Stimulated activated naive B cell treated with anti-CD40 and anti-IgM and Interleukin-4, amounts not matched to agents 10 μg/mL and 1 μg/mL and 100 μg/mL, for 72 hours (primary cell): ENCODE measurements around the gene ZDHHC19.
A peak's percentile ranks its signal among the peaks of the same experiment; 100 is the strongest.
"Not testable (repeated sequence)": the region's sequence is repeated elsewhere in the genome, so short reads cannot be mapped to it uniquely, and the experiment has no call there.

Source experiments
- ATAC-seq, 2 donors: fragments of 150-1000 bp; cut with Tn5 transposase; replicated peaks; 2 replicates each; pipeline ENCODE4 v1.10.0; 2021; ENCODE audit warnings: moderate library complexity in 1 of 2
- DNase-seq: peaks from one replicate; pipeline ENCODE4 v3.0.0; 2021
- H3K27ac Mint-ChIP-seq: one replicate; pipeline ENCODE4 v1.8.0; 2022; ENCODE audit warnings: mild to moderate bottlenecking, mixed read lengths
- H3K27me3 Mint-ChIP-seq, 2 donors: one replicate each; pipeline ENCODE4 v1.8.0; 2022; ENCODE audit warnings: mixed read lengths in 2 of 2
- H3K36me3 Mint-ChIP-seq, 2 donors: one replicate each; pipeline ENCODE4 v1.8.0; 2022; ENCODE audit warnings: mixed read lengths in 2 of 2, mild to moderate bottlenecking in 1 of 2
- H3K4me1 Mint-ChIP-seq, 2 donors: one replicate each; pipeline ENCODE4 v1.8.0; 2022; ENCODE audit warnings: mixed read lengths in 2 of 2, mild to moderate bottlenecking in 1 of 2
- H3K4me3 Mint-ChIP-seq, 2 donors: one replicate each; pipeline ENCODE4 v1.8.0; 2022; ENCODE audit warnings: mild to moderate bottlenecking in 2 of 2, mixed read lengths in 2 of 2, moderate library complexity in 1 of 2
- H3K9me3 Mint-ChIP-seq, 2 donors: one replicate each; pipeline ENCODE4 v1.8.0; 2022; ENCODE audit warnings: mixed read lengths in 2 of 2, mild to moderate bottlenecking in 1 of 2

ZDHHC19 gene

GRCh38 chr3:196166741-196167140, 44.5 kb downstream of the ZDHHC19 start:
- no peak for ATAC-seq
- no peaks in the 10 kb centered on the region for H3K27me3 Mint-ChIP-seq
- no peak for DNase-seq
- H3K27ac Mint-ChIP-seq, result no peak overlapping the region
- peaks cover 0 to 3% of the 10 kb centered on the region in 2 donors for H3K9me3 Mint-ChIP-seq
- H3K36me3 Mint-ChIP-seq, result peaks cover 0 to 3% of the 10 kb centered on the region in 2 donors
- no peak overlapping the region for H3K4me3 Mint-ChIP-seq
- peaks cover 3 to 8% of the 10 kb centered on the region in 2 donors for H3K4me1 Mint-ChIP-seq

GRCh38 chr3:196165850-196166249, 45.4 kb downstream of the ZDHHC19 start:
- H3K4me3 Mint-ChIP-seq, result no peak overlapping the region
- ATAC-seq (no peak), DNase-seq (no peak)
- H3K27me3 Mint-ChIP-seq, result no peaks in the 10 kb centered on the region
- H3K36me3 Mint-ChIP-seq, result peaks cover 0 to 2% of the 10 kb centered on the region in 2 donors
- peaks cover 0 to 2% of the 10 kb centered on the region in 2 donors for H3K9me3 Mint-ChIP-seq
- peak overlapping the region; percentile 44 for H3K27ac Mint-ChIP-seq
- H3K4me1 Mint-ChIP-seq, result peaks cover under 1 to 5% of the 10 kb centered on the region in 2 donors

- not testable (repeated sequence) for H3K4me3 Mint-ChIP-seq, DNase-seq, H3K27ac Mint-ChIP-seq, H3K4me1 Mint-ChIP-seq, H3K27me3 Mint-ChIP-seq, ATAC-seq, H3K36me3 Mint-ChIP-seq, H3K9me3 Mint-ChIP-seq
Observed at GRCh38 chr3:196165006-196165575, 46.1 kb downstream of the ZDHHC19 start.

- no peaks in the 10 kb centered on the region for H3K36me3 Mint-ChIP-seq
- H3K4me1 Mint-ChIP-seq, result peaks cover 11 to 13% of the 10 kb centered on the region in 2 donors
- ATAC-seq (no peak), DNase-seq (no peak)
- no peak overlapping the region for H3K4me3 Mint-ChIP-seq
- H3K27ac Mint-ChIP-seq, result no peak overlapping the region
- H3K27me3 Mint-ChIP-seq, result no peaks in the 10 kb centered on the region
- peaks cover 0 to 1% of the 10 kb centered on the region in 2 donors for H3K9me3 Mint-ChIP-seq
Observed at GRCh38 chr3:196164576-196164975, 46.6 kb downstream of the ZDHHC19 start.

GRCh38 chr3:196163666-196164493, 47.3 kb downstream of the ZDHHC19 start:
- H3K4me1 Mint-ChIP-seq, result peaks cover 11 to 15% of the 10 kb centered on the region in 2 donors
- no peak for ATAC-seq
- no peaks in the 10 kb centered on the region for H3K36me3 Mint-ChIP-seq
- H3K27ac Mint-ChIP-seq, result no peak overlapping the region
- DNase-seq, result no peak
- H3K4me3 Mint-ChIP-seq, result no peak overlapping the region
- no peaks in the 10 kb centered on the region for H3K27me3 Mint-ChIP-seq
- H3K9me3 Mint-ChIP-seq, result peaks cover 0 to 1% of the 10 kb centered on the region in 2 donors

- no peaks in the 10 kb centered on the region for H3K27me3 Mint-ChIP-seq
- peaks cover 11 to 15% of the 10 kb centered on the region in 2 donors for H3K4me1 Mint-ChIP-seq
- DNase-seq (no peak), ATAC-seq (no peak)
- H3K36me3 Mint-ChIP-seq, result no peaks in the 10 kb centered on the region
- no peak overlapping the region for H3K4me3 Mint-ChIP-seq
- peaks cover 0 to 1% of the 10 kb centered on the region in 2 donors for H3K9me3 Mint-ChIP-seq
- no peak overlapping the region for H3K27ac Mint-ChIP-seq
Observed at GRCh38 chr3:196163212-196163611, 48.0 kb downstream of the ZDHHC19 start.

GRCh38 chr3:196162679-196163078, 48.5 kb downstream of the ZDHHC19 start:
- H3K27ac Mint-ChIP-seq, result no peak overlapping the region
- peaks cover 11 to 15% of the 10 kb centered on the region in 2 donors for H3K4me1 Mint-ChIP-seq
- H3K9me3 Mint-ChIP-seq, result peaks cover 0 to 1% of the 10 kb centered on the region in 2 donors
- no peak for ATAC-seq
- no peaks in the 10 kb centered on the region for H3K36me3 Mint-ChIP-seq
- H3K27me3 Mint-ChIP-seq, result no peaks in the 10 kb centered on the region
- H3K4me3 Mint-ChIP-seq, result no peak overlapping the region
- DNase-seq, result no peak

GRCh38 chr3:196159952-196160804, 51.0 kb downstream of the ZDHHC19 start:
- Mint-ChIP-seq H3K27me3 (no peaks in the 10 kb centered on the region), H3K36me3 (no peaks in the 10 kb centered on the region), H3K27ac (peak overlapping the region; percentile 97), H3K4me3 (peak overlapping the region; percentile 59 to 78), H3K9me3 (peaks cover 0 to 1% of the 10 kb centered on the region in 2 donors), H3K4me1 (peaks cover 14 to 16% of the 10 kb centered on the region in 2 donors)
- ATAC-seq (peak; percentile 100), DNase-seq (peak; percentile 78)

GRCh38 chr3:196159526-196159925, 51.7 kb downstream of the ZDHHC19 start:
- Mint-ChIP-seq H3K4me1 (peaks cover 14 to 21% of the 10 kb centered on the region in 2 donors), H3K27ac (peak overlapping the region; percentile 97)
- no peak for ATAC-seq

GRCh38 chr3:196156160-196156559, 55.0 kb downstream of the ZDHHC19 start:
- H3K9me3 Mint-ChIP-seq, result peaks cover 0 to 1% of the 10 kb centered on the region in 2 donors
- H3K36me3 Mint-ChIP-seq, result no peaks in the 10 kb centered on the region
- H3K4me1 Mint-ChIP-seq, result peaks cover 14 to 21% of the 10 kb centered on the region in 2 donors
- H3K27ac Mint-ChIP-seq, result no peak overlapping the region
- H3K4me3 Mint-ChIP-seq, result no peak overlapping the region
- ATAC-seq, result no peak
- no peak for DNase-seq
- H3K27me3 Mint-ChIP-seq, result no peaks in the 10 kb centered on the region

More at GRCh38 chr3:196159526-196159925, 51.7 kb downstream of the ZDHHC19 start:
- no peaks in the 10 kb centered on the region for H3K36me3 Mint-ChIP-seq
- H3K4me3 Mint-ChIP-seq, result peak overlapping the region; percentile 59 to 78
- H3K9me3 Mint-ChIP-seq, result peaks cover 0 to 1% of the 10 kb centered on the region in 2 donors
- no peaks in the 10 kb centered on the region for H3K27me3 Mint-ChIP-seq
- no peak for DNase-seq

- DNase-seq (no peak), ATAC-seq (peak in 1 of 2 donors; percentile 21)
- Mint-ChIP-seq H3K27ac (peak overlapping the region; percentile 79), H3K4me3 (no peak overlapping the region), H3K4me1 (peaks cover 10 to 19% of the 10 kb centered on the region in 2 donors), H3K27me3 (no peaks in the 10 kb centered on the region), H3K9me3 (no peaks in the 10 kb centered on the region), H3K36me3 (no peaks in the 10 kb centered on the region)
Observed at GRCh38 chr3:196150481-196150880, 60.7 kb downstream of the ZDHHC19 start.

- Mint-ChIP-seq H3K27ac (peak overlapping the region; percentile 69), H3K36me3 (no peaks in the 10 kb centered on the region), H3K27me3 (no peaks in the 10 kb centered on the region), H3K4me3 (no peak overlapping the region), H3K9me3 (no peaks in the 10 kb centered on the region), H3K4me1 (peaks cover 10 to 16% of the 10 kb centered on the region in 2 donors)
- DNase-seq, result peak; percentile 20
- ATAC-seq, result peak; percentile 94 to 98
Observed at GRCh38 chr3:196149831-196150301, 61.3 kb downstream of the ZDHHC19 start.

GRCh38 chr3:196149375-196149774, 61.8 kb downstream of the ZDHHC19 start:
- H3K27ac Mint-ChIP-seq, result no peak overlapping the region
- DNase-seq, result no peak
- no peak overlapping the region for H3K4me3 Mint-ChIP-seq
- no peaks in the 10 kb centered on the region for H3K9me3 Mint-ChIP-seq
- H3K4me1 Mint-ChIP-seq, result peaks cover 10 to 19% of the 10 kb centered on the region in 2 donors
- no peaks in the 10 kb centered on the region for H3K36me3 Mint-ChIP-seq
- ATAC-seq, result no peak
- no peaks in the 10 kb centered on the region for H3K27me3 Mint-ChIP-seq
